Anterior cingulate cortex (tissue), 58 donors: ENCODE results near the gene GLIPR2.
"Not testable (repeated sequence)": the region's sequence is repeated elsewhere in the genome, so short reads cannot be mapped to it uniquely, and the experiment has no call there.

ENCODE experiments used
- DNase-seq, 58 donors: peaks; one replicate each; lab custom pipeline; 2025; lab: John Stamatoyannopoulos, UW

GLIPR2 gene

GRCh38 chr9:36136272-36136893, at the start of gene GLIPR2:
Gene GLIPR2, plus strand, starts transcription at chr9:36136733. Its CDS starts 46 bp downstream, at chr9:36136779.
- peak in 48 of 58 donors; percentile 21 to 77 (median 54) for DNase-seq

GRCh38 chr9:36087054-36087453, 49.5 kb upstream of the GLIPR2 start:
- DNase-seq = not testable (repeated sequence)

- DNase-seq = no peak
Measured at GRCh38 chr9:36088020-36088419, 48.5 kb upstream of the GLIPR2 start.

- no peak for DNase-seq
Measured at GRCh38 chr9:36091026-36091953, 45.2 kb upstream of the GLIPR2 start.

GRCh38 chr9:36092014-36092413, 44.5 kb upstream of the GLIPR2 start:
- no peak for DNase-seq

- DNase-seq = peak in 2 of 58 donors; percentile 1 to 24
Measured at GRCh38 chr9:36092509-36093215, 43.9 kb upstream of the GLIPR2 start.

GRCh38 chr9:36093384-36093783, 43.1 kb upstream of the GLIPR2 start:
- no peak for DNase-seq

- DNase-seq = no peak
Measured at GRCh38 chr9:36099718-36100117, 36.8 kb upstream of the GLIPR2 start.

GRCh38 chr9:36100532-36100931, 36.0 kb upstream of the GLIPR2 start:
- DNase-seq = no peak

- peak in 1 of 58 donors; percentile 53 for DNase-seq
Measured at GRCh38 chr9:36101916-36102741, 34.4 kb upstream of the GLIPR2 start.

- peak in 49 of 58 donors; percentile 8 to 81 (median 50) for DNase-seq
Measured at GRCh38 chr9:36102742-36103495, 33.6 kb upstream of the GLIPR2 start.

- DNase-seq = no peak
Measured at GRCh38 chr9:36109071-36109470, 27.5 kb upstream of the GLIPR2 start.

- no peak for DNase-seq
Measured at GRCh38 chr9:36110434-36110833, 26.1 kb upstream of the GLIPR2 start.

GRCh38 chr9:36112516-36112915, 24.0 kb upstream of the GLIPR2 start:
- no peak for DNase-seq

GRCh38 chr9:36113999-36114398, 22.5 kb upstream of the GLIPR2 start:
- DNase-seq = no peak

GRCh38 chr9:36116593-36116992, 19.9 kb upstream of the GLIPR2 start:
- no peak for DNase-seq

GRCh38 chr9:36118201-36118600, 18.3 kb upstream of the GLIPR2 start:
- no peak for DNase-seq

- peak in 6 of 58 donors; percentile 17 to 51 (median 33) for DNase-seq
Measured at GRCh38 chr9:36118706-36119105, 17.8 kb upstream of the GLIPR2 start.

- no peak for DNase-seq
Measured at GRCh38 chr9:36119476-36119875, 17.1 kb upstream of the GLIPR2 start.
